ENCODE data around the gene MPDZ.

MPDZ gene

DNA sequence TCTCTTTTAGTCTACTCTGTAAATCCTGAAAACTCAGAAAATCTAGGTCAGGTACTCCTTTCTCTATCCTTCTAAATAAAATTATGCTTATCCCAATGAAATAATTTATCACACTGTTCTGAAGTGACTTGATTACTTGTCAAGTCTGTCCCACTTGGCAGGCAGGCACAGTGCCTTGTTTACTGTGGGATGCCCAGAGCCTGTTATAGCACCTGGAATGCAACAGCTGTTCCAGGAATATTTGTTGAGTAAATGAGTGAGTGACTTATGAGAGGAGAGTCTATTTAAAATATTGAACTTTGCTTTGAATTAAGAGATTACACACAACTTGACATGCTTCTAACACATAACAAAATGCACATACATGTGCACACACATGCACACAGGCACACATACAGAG lies 130.0 kb downstream of the MPDZ start:
- Histone ChIP-seq H3K4me1 (ENCODE audit: insufficient read depth, insufficient read length) (no peaks in the 10 kb centered on the region), H3K36me3 (ENCODE audit: insufficient read depth, insufficient read length, low read length) (peaks cover 26% of the 10 kb centered on the region), H3K9ac (ENCODE audit: insufficient read length, low read depth) (no peak overlapping the region), H3K27me3 (ENCODE audit: insufficient read depth, insufficient read length) (no peaks in the 10 kb centered on the region), H3K9me3 (ENCODE audit: insufficient read depth, low read length) (no peaks in the 10 kb centered on the region), H3K4me3 (ENCODE audit: insufficient read length, low read depth) (no peak overlapping the region)
- TF ChIP-seq ZNF274 (IDR thresholded peaks at IDR 0.05; ENCODE audit: low read depth, low read length): no peak
- TF ChIP-seq SUZ12 (IDR thresholded peaks at IDR 0.05; ENCODE audit: extremely low read depth, insufficient read depth, insufficient read length): no peak
- TF ChIP-seq YY1 (IDR thresholded peaks at IDR 0.05; ENCODE audit: insufficient read depth, insufficient read length): no peak
- no peak for DNase-seq (ENCODE audit: low read depth, low spot score)

DNA sequence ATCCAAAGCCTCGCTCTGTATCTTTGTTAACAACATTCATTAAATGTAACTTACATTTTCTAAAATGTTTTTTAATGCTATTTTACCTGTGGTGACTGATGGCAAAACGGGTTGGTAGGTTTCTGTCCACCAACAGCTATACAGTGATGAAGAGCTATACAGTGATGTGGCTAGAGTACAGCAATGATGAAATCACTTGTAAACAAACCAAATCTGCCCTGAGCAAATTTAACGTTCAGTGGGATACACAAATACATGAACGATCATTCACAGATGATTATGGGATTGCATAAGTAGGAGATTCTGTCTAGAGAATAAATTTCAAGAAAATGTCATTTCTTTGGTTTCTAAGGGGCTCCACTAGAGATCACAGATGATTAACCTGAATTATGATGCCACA lies 132.7 kb downstream of the MPDZ start:
- no peaks in the 10 kb centered on the region for H3K4me1 ChIP-seq (ENCODE audit: insufficient read depth, insufficient read length)
- no peak for DNase-seq (ENCODE audit: low read depth, low spot score)
- H3K27me3 ChIP-seq (ENCODE audit: insufficient read depth, insufficient read length): no peaks in the 10 kb centered on the region
- H3K36me3 ChIP-seq (ENCODE audit: insufficient read depth, insufficient read length, low read length): peaks cover 23% of the 10 kb centered on the region
- no peak for TF ChIP-seq ZNF274 (IDR thresholded peaks at IDR 0.05; ENCODE audit: low read depth, low read length)
- no peak for TF ChIP-seq SUZ12 (IDR thresholded peaks at IDR 0.05; ENCODE audit: extremely low read depth, insufficient read depth, insufficient read length)
- no peaks in the 10 kb centered on the region for H3K9me3 ChIP-seq (ENCODE audit: insufficient read depth, low read length)
- H3K9ac ChIP-seq (ENCODE audit: insufficient read length, low read depth): no peak overlapping the region
- H3K4me3 ChIP-seq (ENCODE audit: insufficient read length, low read depth): no peak overlapping the region

DNA sequence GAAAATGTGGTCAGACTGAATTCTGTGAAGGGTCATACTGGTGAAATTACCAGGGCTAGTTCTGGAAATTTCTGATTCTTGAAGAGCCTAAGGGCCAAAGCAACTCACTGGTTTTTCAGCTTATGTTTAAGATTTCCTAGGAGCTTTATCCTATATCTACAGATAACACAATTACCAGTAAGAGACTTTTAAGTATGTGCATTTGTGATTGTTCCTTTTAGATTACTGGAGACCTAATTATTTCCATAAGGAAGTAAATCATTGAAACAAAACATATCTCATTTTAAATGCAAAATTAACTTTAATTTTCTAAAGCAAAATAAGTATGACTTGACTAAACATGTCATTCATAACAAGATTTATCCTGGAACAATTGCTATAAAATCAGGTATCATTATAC lies 134.2 kb downstream of the MPDZ start:
- H3K4me3 ChIP-seq (ENCODE audit: insufficient read length, low read depth): no peak overlapping the region
- peaks cover 20% of the 10 kb centered on the region for H3K36me3 ChIP-seq (ENCODE audit: insufficient read depth, insufficient read length, low read length)
- H3K9ac ChIP-seq (ENCODE audit: insufficient read length, low read depth): no peak overlapping the region
- H3K4me1 ChIP-seq (ENCODE audit: insufficient read depth, insufficient read length): no peaks in the 10 kb centered on the region
- TF ChIP-seq SUZ12 (IDR thresholded peaks at IDR 0.05; ENCODE audit: extremely low read depth, insufficient read depth, insufficient read length) (no peak), YY1 (IDR thresholded peaks at IDR 0.05; ENCODE audit: insufficient read depth, insufficient read length) (no peak), ZNF274 (IDR thresholded peaks at IDR 0.05; ENCODE audit: low read depth, low read length) (no peak)
- no peaks in the 10 kb centered on the region for H3K27me3 ChIP-seq (ENCODE audit: insufficient read depth, insufficient read length)
- no peak for DNase-seq (ENCODE audit: low read depth, low spot score)
- no peaks in the 10 kb centered on the region for H3K9me3 ChIP-seq (ENCODE audit: insufficient read depth, low read length)

DNA sequence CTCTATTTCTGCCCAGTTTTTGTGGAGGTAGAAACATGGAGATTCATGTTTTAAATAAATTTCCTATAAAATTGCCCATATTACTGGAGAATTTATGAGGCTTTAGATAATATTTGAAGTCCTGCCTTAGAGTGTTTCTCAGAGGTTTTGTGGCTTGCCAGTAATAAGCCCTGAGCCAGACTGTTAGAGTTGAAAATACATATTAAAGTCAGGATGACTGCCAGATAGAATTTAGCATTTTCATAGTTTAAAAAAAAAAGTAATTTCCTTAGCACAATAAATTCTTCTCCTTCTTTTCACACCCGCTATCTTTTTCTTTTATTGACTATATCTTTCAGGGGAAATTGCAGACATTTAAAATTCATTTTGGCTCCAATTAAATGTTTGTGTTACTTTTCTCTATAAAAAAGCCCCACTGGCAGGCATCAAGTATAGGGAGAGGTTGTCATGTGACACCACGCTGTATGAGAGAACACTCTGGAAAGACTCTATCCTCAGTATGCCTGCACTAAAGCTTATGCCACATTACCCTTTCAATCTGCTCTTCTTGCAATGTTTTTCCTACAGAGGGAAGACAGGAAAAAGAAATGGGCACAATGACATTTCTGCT lies 135.2 kb downstream of the MPDZ start:
- TF ChIP-seq SUZ12 (IDR thresholded peaks at IDR 0.05; ENCODE audit: extremely low read depth, insufficient read depth, insufficient read length) (no peak), YY1 (IDR thresholded peaks at IDR 0.05; ENCODE audit: insufficient read depth, insufficient read length) (no peak), ZNF274 (IDR thresholded peaks at IDR 0.05; ENCODE audit: low read depth, low read length) (no peak)
- Histone ChIP-seq H3K27me3 (ENCODE audit: insufficient read depth, insufficient read length) (no peaks in the 10 kb centered on the region), H3K9me3 (ENCODE audit: insufficient read depth, low read length) (no peaks in the 10 kb centered on the region), H3K4me3 (ENCODE audit: insufficient read length, low read depth) (no peak overlapping the region), H3K9ac (ENCODE audit: insufficient read length, low read depth) (no peak overlapping the region), H3K4me1 (ENCODE audit: insufficient read depth, insufficient read length) (peaks cover 3% of the 10 kb centered on the region), H3K36me3 (ENCODE audit: insufficient read depth, insufficient read length, low read length) (peaks cover 13% of the 10 kb centered on the region)
- no peak for DNase-seq (ENCODE audit: low read depth, low spot score)

DNA sequence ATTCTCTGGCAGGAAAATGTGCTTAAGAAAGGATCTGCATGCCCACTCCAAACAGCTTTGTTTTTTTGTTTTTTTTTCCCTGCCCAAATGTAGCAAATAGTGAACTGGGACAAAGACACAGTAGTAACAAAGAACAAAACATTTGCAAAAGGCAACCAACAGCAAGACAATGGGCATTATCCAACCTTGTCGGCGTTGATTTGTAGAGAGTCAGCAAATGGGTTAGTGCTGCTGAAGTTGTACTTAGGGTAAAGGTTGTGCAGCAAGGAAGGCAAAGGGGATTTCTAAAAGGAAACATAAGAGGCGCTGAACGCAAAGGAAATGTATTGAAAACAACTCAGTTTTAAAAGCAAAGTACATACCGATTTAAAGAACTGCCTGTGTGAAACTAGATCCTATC lies 136.2 kb downstream of the MPDZ start:
- H3K4me1 ChIP-seq (ENCODE audit: insufficient read depth, insufficient read length): peaks cover 3% of the 10 kb centered on the region
- H3K36me3 ChIP-seq (ENCODE audit: insufficient read depth, insufficient read length, low read length): peaks cover 20% of the 10 kb centered on the region
- no peak overlapping the region for H3K9ac ChIP-seq (ENCODE audit: insufficient read length, low read depth)
- DNase-seq (ENCODE audit: low read depth, low spot score): no peak
- TF ChIP-seq YY1 (IDR thresholded peaks at IDR 0.05; ENCODE audit: insufficient read depth, insufficient read length): no peak
- no peak for TF ChIP-seq SUZ12 (IDR thresholded peaks at IDR 0.05; ENCODE audit: extremely low read depth, insufficient read depth, insufficient read length)
- no peaks in the 10 kb centered on the region for H3K27me3 ChIP-seq (ENCODE audit: insufficient read depth, insufficient read length)
- H3K9me3 ChIP-seq (ENCODE audit: insufficient read depth, low read length): no peaks in the 10 kb centered on the region
- no peak overlapping the region for H3K4me3 ChIP-seq (ENCODE audit: insufficient read length, low read depth)

DNA sequence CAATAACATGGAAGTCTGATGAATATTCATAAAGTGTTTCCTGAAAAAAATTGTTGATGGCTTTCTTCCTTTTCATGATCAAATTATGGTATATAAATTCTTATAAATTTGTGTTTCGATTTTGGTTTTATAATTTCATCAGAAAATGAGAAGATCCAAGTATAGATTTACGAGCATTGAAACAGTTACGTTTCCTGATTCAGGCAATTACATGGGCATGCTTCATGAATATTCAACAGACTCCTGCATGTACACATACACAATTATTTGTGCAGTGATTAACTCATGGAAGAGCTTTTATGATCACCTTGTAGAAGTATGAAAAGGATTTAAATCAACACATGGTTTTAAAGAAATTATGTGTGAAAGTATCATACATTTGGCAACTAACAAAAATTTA lies 136.7 kb downstream of the MPDZ start:
- Histone ChIP-seq H3K4me3 (ENCODE audit: insufficient read length, low read depth) (no peak overlapping the region), H3K27me3 (ENCODE audit: insufficient read depth, insufficient read length) (no peaks in the 10 kb centered on the region), H3K9me3 (ENCODE audit: insufficient read depth, low read length) (no peaks in the 10 kb centered on the region), H3K9ac (ENCODE audit: insufficient read length, low read depth) (no peak overlapping the region), H3K36me3 (ENCODE audit: insufficient read depth, insufficient read length, low read length) (peaks cover 20% of the 10 kb centered on the region), H3K4me1 (ENCODE audit: insufficient read depth, insufficient read length) (peaks cover 3% of the 10 kb centered on the region)
- DNase-seq (ENCODE audit: low read depth, low spot score): no peak
- no peak for TF ChIP-seq YY1 (IDR thresholded peaks at IDR 0.05; ENCODE audit: insufficient read depth, insufficient read length)
- TF ChIP-seq ZNF274 (IDR thresholded peaks at IDR 0.05; ENCODE audit: low read depth, low read length): no peak
- TF ChIP-seq SUZ12 (IDR thresholded peaks at IDR 0.05; ENCODE audit: extremely low read depth, insufficient read depth, insufficient read length): no peak

DNA sequence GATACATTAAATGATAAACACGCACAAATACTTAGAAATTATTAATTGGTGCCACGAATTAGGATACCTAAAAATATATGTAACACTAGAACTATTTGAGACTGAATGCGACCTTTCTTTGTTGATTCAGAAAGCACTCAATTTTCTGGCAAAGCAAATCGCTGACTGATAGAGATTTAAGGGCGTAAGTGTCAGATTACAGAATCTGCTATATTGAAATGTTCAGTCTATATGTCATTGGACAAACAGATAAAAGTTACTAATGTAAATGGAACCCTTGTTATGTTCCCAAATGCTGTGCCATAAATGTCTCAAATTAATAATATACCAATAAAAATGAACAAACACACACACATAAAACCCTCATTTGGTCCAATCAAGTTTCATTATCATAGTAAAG lies 137.9 kb downstream of the MPDZ start:
- no peak overlapping the region for H3K4me3 ChIP-seq (ENCODE audit: insufficient read length, low read depth)
- H3K9ac ChIP-seq (ENCODE audit: insufficient read length, low read depth): no peak overlapping the region
- TF ChIP-seq YY1 (IDR thresholded peaks at IDR 0.05; ENCODE audit: insufficient read depth, insufficient read length) (no peak), SUZ12 (IDR thresholded peaks at IDR 0.05; ENCODE audit: extremely low read depth, insufficient read depth, insufficient read length) (no peak), ZNF274 (IDR thresholded peaks at IDR 0.05; ENCODE audit: low read depth, low read length) (no peak)
- peaks cover 23% of the 10 kb centered on the region for H3K36me3 ChIP-seq (ENCODE audit: insufficient read depth, insufficient read length, low read length)
- H3K4me1 ChIP-seq (ENCODE audit: insufficient read depth, insufficient read length): peaks cover 3% of the 10 kb centered on the region
- H3K9me3 ChIP-seq (ENCODE audit: insufficient read depth, low read length): no peaks in the 10 kb centered on the region
- H3K27me3 ChIP-seq (ENCODE audit: insufficient read depth, insufficient read length): no peaks in the 10 kb centered on the region
- no peak for DNase-seq (ENCODE audit: low read depth, low spot score)

Data from NT2/D1 (cell line).